Measurements from ENCODE around the gene GLIS1.
"Not testable (repeated sequence)": the region's sequence is repeated elsewhere in the genome, so short reads cannot be mapped to it uniquely, and the experiment has no call there.

GLIS1 gene

GRCh38 chr1:53556657-53557227, 182.2 kb downstream of the GLIS1 start:
- peak; percentile 20 for DNase-seq

- not testable (repeated sequence) for DNase-seq
Measured at GRCh38 chr1:53555620-53556326, 183.2 kb downstream of the GLIS1 start.

- peak; percentile 20 for DNase-seq
Measured at GRCh38 chr1:53554592-53555305, 184.2 kb downstream of the GLIS1 start.

- DNase-seq = peak; percentile 19
Measured at GRCh38 chr1:53553734-53554509, 185.0 kb downstream of the GLIS1 start.

GRCh38 chr1:53552981-53553733, 185.8 kb downstream of the GLIS1 start:
- peak; percentile 4 for DNase-seq

- DNase-seq = peak; percentile 26
Measured at GRCh38 chr1:53552146-53552861, 186.7 kb downstream of the GLIS1 start.

GRCh38 chr1:53551428-53551995, 187.5 kb downstream of the GLIS1 start:
- peak; percentile 2 for DNase-seq

GRCh38 chr1:53550201-53550741, 188.7 kb downstream of the GLIS1 start:
- peak; percentile 11 for DNase-seq

- DNase-seq = peak; percentile 16
Measured at GRCh38 chr1:53549781-53550180, 189.2 kb downstream of the GLIS1 start.

GRCh38 chr1:53549287-53549686, 189.7 kb downstream of the GLIS1 start:
- DNase-seq = no peak

- DNase-seq = peak; percentile 17
Measured at GRCh38 chr1:53548031-53548491, 190.9 kb downstream of the GLIS1 start.

- DNase-seq = peak; percentile 19
Measured at GRCh38 chr1:53547231-53547790, 191.7 kb downstream of the GLIS1 start.

- no peak for DNase-seq
Measured at GRCh38 chr1:53546409-53547155, 192.4 kb downstream of the GLIS1 start.

- DNase-seq = peak; percentile 30
Measured at GRCh38 chr1:53545663-53546408, 193.1 kb downstream of the GLIS1 start.

- DNase-seq = peak; percentile 16
Measured at GRCh38 chr1:53544728-53545515, 194.0 kb downstream of the GLIS1 start.

- peak; percentile 22 for DNase-seq
Measured at GRCh38 chr1:53543778-53544695, 194.9 kb downstream of the GLIS1 start.
